ENCODE measurements around the gene PCK2. TPM values are rescaled to one million over a fixed set of nuclear protein-coding genes. Genes with fewer than 3 reads are reported as not detected.

PCK2 gene
- polyA plus RNA-seq, 1 donor from 2014 or later: 1.2 TPM

- Histone ChIP-seq H3K27ac (ENCODE audit: low read length) (peak overlapping the region; percentile 100), H4K20me1 (ENCODE audit: insufficient read depth) (no peaks in the 10 kb centered on the region), H3K9me2 (ENCODE audit: insufficient read depth, low read length) (no peaks in the 10 kb centered on the region), H3K9me3 (ENCODE audit: low read length) (no peaks in the 10 kb centered on the region), H3K27me3 (ENCODE audit: insufficient read depth, low read depth, low read length) (no peaks in the 10 kb centered on the region), H2AFZ (ENCODE audit: low read depth, low read length) (peak overlapping the region; percentile 99), H3F3A (ENCODE audit: insufficient read depth, low read length, poor library complexity, severe bottlenecking) (no peaks in the 10 kb centered on the region), H3K36me3 (ENCODE audit: insufficient read depth, low read length) (no peaks in the 10 kb centered on the region), H3K9ac (ENCODE audit: low read length) (peak overlapping the region; percentile 98), H3K4me2 (ENCODE audit: low read length) (peak overlapping the region; percentile 84), H3K79me2 (replicated peaks; ENCODE audit: insufficient read depth, low read length) (peaks cover 10% of the 10 kb centered on the region), H3K4me3 (ENCODE audit: low read length) (peak overlapping the region; percentile 89)
- TF ChIP-seq TAF1 (IDR thresholded peaks at IDR 0.05; ENCODE audit: low read depth) (peak; percentile 52), REST (IDR thresholded peaks at IDR 0.05; ENCODE audit: borderline replicate concordance) (peak; percentile 17), EP300 (conservative IDR thresholded peaks at IDR 0.05; ENCODE audit: poor library complexity, severe bottlenecking) (no peak), MXI1 (conservative IDR thresholded peaks at IDR 0.05; ENCODE audit: poor library complexity, severe bottlenecking) (no peak), RAD21 (conservative IDR thresholded peaks at IDR 0.05) (peak; percentile 34), POLR2AphosphoS5 (IDR thresholded peaks at IDR 0.05) (peak; percentile 85), CTCF (IDR thresholded peaks at IDR 0.05; ENCODE audit: poor library complexity, severe bottlenecking) (peak; percentile 7), SMC3 (conservative IDR thresholded peaks at IDR 0.05; ENCODE audit: poor library complexity) (peak; percentile 36), EZH2 (IDR thresholded peaks at IDR 0.05; ENCODE audit: borderline replicate concordance, insufficient read depth, low read length, poor library complexity, severe bottlenecking) (no peak)
Observed at GRCh38 chr14:24113801-24114531, 19.9 kb downstream of the PCK2 start.

GRCh38 chr14:24114532-24115421 is 20.7 kb downstream of the PCK2 start, which contains the start of the genes DCAF11 and NRL:
Gene DCAF11 (plus strand): TSS chr14:24114777. CDS start chr14:24115595, 818 bp downstream.
Gene NRL (minus strand): TSS chr14:24114949. CDS start chr14:24082848, 32,101 bp downstream.
- Histone ChIP-seq H3K9me2 (ENCODE audit: insufficient read depth, low read length) (no peaks in the 10 kb centered on the region), H3K36me3 (ENCODE audit: insufficient read depth, low read length) (no peaks in the 10 kb centered on the region), H3K9me3 (ENCODE audit: low read length) (no peaks in the 10 kb centered on the region), H3F3A (ENCODE audit: insufficient read depth, low read length, poor library complexity, severe bottlenecking) (no peaks in the 10 kb centered on the region), H3K27ac (ENCODE audit: low read length) (peak within 1 kb of the TSS; percentile 100), H3K4me2 (ENCODE audit: low read length) (peak within 1 kb of the TSS; percentile 84), H4K20me1 (ENCODE audit: insufficient read depth) (no peaks in the 10 kb centered on the region), H3K27me3 (ENCODE audit: insufficient read depth, low read depth, low read length) (no peaks in the 10 kb centered on the region), H3K9ac (ENCODE audit: low read length) (peak within 1 kb of the TSS; percentile 98), H2AFZ (ENCODE audit: low read depth, low read length) (peak within 1 kb of the TSS; percentile 99), H3K79me2 (replicated peaks; ENCODE audit: insufficient read depth, low read length) (peaks cover 10% of the 10 kb centered on the region), H3K4me3 (ENCODE audit: low read length) (peak within 1 kb of the TSS; percentile 89)
- TF ChIP-seq EP300 (conservative IDR thresholded peaks at IDR 0.05; ENCODE audit: poor library complexity, severe bottlenecking) (peak; percentile 86), MXI1 (conservative IDR thresholded peaks at IDR 0.05; ENCODE audit: poor library complexity, severe bottlenecking) (peak; percentile 92), REST (IDR thresholded peaks at IDR 0.05; ENCODE audit: borderline replicate concordance) (peak; percentile 6), CTCF (IDR thresholded peaks at IDR 0.05; ENCODE audit: poor library complexity, severe bottlenecking) (no peak), POLR2AphosphoS5 (IDR thresholded peaks at IDR 0.05) (peak; percentile 87), EZH2 (IDR thresholded peaks at IDR 0.05; ENCODE audit: borderline replicate concordance, insufficient read depth, low read length, poor library complexity, severe bottlenecking) (no peak), RAD21 (conservative IDR thresholded peaks at IDR 0.05) (no peak), SMC3 (conservative IDR thresholded peaks at IDR 0.05; ENCODE audit: poor library complexity) (no peak), TAF1 (IDR thresholded peaks at IDR 0.05; ENCODE audit: low read depth) (peak; percentile 28)

All from neural cell (in vitro differentiated cells).